Measurements from ENCODE around the gene ARPP19. TPM values are rescaled to one million over a fixed set of nuclear protein-coding genes. Genes with fewer than 3 reads are reported as not detected.
"Not testable (repeated sequence)": the region's sequence is repeated elsewhere in the genome, so short reads cannot be mapped to it uniquely, and the experiment has no call there.

The ARPP19 gene, protein sequence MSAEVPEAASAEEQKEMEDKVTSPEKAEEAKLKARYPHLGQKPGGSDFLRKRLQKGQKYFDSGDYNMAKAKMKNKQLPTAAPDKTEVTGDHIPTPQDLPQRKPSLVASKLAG
- 372 and 409 TPM in 2 replicates for total RNA-seq (2014; rRNA removed; shearing (Covaris generic))

DNA sequence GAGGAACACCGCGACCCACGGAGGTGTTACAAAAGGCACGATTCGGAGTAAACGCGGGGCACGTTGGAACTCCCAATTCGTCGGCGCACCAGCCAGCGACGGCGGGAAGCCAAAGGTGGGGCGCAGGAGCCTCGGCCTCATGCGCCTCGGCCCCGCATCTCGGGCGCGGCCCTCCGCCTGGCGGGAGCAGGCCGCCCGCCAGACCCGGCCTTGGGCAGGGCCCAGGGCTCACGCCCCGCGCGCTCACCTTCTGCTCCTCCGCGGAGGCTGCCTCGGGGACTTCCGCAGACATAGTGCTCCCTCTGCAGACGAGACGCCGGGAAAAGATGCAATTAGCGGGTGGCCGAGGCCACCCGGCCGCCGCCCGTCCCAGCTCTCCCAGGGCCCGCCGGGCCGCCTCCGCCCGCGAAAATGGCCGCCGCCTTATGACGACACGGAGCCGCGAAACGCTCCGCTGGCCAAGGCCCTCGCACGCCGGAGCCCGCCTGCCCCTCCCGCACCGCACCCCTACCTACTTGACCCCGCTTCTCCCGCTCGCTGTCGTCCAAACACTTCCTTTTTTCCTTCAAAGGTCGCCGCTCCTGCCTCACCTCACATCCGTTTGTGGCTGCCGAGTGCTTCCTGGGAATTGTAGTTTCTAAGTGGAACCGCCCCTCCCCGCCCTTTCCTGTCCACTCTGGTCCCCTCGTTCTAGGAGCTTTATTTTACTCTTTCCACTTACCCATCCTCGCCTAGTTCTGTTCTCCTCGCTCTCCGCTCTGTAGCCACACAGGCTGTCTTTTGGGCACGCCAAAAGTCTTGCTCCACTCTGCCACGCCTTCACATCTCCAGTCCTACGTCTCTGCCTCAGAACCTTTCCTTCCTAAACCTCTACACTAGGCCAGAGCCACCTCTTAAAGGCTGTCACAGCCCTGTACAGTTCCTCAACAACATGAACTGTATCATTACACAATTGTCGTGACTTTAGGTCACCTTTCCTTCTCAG, at the start of gene ARPP19:
Gene ARPP19 (minus strand): TSS at position 430 of the 985 bp plus-strand sequence. CDS start 138 bp downstream, at position 292.
- DNase-seq (ENCODE audit: low read depth), result peak; percentile 100

DNA sequence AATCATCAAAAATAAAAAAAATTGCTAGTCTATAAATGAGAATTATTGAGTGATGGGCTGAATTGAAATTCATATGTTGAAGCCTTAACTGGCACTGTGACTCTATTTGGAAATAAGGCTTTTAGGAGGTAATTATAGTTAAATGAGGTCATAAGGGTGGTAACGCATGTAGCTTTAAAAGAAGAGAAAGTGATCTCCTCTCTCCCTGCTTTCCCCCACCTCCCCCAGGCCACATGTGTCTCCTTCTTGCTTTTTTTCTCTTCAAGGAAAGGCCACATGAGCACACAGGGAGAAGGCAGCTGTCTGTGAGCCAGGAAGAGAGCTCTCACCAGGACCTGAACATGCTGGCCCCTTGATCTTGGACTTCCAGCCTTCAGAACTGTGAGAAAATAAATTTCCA, 48.2 kb upstream of the ARPP19 start:
- no peak for DNase-seq (ENCODE audit: low read depth)

GRCh38 chr15:52615302-52615701, 46.5 kb upstream of the ARPP19 start:
- DNase-seq (ENCODE audit: low read depth), result no peak

DNA sequence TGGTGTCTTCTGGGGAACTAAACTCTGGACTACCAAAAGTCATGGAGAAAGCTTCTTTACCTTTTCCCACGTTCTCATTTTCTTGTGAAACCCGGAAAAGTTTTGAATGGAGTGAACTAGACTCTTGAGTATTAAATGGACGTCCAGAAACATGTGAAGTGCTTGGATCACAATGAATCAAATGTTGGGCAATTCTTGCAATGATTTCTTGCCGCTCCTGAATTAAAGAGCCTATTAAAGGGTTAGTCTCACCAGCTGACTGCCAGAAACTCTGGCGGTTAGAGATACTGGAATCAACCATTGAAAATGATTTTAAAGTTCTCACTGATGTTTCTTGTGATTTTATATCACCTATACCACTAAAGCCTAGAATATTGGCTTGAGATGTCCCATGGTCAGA, 40.8 kb upstream of the ARPP19 start:
- DNase-seq (ENCODE audit: low read depth), result no peak

DNA sequence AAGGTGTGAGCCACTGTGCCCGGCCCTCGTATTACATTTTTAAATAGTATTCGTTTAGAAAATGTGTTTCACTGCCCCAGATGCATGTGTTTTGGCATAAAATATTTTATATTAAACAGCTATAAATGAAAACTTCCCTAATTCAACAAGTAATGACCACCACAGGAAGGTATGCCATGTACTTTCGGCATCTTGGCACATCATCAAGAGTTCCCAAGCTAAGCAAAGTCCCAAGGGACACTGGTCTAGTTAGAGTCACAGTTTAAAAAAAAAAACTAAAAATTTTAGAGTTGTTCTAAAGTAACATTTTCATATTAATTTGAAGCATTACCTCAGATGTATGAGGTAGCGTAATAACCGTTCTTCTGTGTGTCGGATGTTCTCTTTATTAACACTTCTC, 15.6 kb upstream of the ARPP19 start:
- DNase-seq (ENCODE audit: low read depth), result no peak

DNA sequence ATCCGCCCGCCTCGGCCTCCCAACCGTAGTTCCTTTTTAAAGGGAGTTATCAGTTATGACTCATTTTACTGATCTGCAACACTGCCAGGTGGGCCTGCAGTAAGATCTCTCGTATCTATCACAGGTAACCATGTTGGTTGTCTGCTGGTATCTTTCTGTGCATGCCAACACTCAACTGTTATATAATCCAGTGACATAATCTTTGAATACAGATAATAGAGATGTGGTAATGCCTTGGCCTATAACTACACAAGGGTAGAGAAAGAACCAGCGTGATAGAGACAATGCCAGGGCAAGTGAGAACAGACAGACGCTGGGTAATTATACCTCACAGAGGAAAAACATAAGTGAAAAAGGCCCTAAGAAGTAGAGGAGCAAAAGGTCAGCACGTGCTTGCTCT, 11.0 kb upstream of the ARPP19 start:
- no peak for DNase-seq (ENCODE audit: low read depth)

DNA sequence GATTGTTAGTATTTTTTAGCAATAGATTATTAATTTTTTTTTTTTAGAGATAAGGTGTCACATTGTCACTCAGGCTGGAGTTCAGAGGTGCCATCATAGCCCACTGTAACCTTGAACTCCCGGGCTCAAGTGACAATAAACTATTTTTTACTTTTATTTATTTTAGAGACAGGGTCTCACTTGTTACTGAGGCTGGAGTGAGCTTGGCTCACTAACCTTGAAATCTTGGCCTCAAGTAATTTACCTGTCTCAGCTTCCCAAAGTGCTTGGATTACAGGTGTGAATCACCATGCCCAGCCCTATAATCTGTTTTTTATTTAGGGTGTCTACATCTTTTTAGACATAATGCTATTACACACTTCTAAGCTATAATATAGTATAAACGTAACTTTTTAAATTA, 7.9 kb upstream of the ARPP19 start:
- DNase-seq (ENCODE audit: low read depth), result no peak

- not testable (repeated sequence) for DNase-seq (ENCODE audit: low read depth)
These were observed 6.7 kb upstream of the ARPP19 start for GRCh38 chr15:52575573-52575972.

DNA sequence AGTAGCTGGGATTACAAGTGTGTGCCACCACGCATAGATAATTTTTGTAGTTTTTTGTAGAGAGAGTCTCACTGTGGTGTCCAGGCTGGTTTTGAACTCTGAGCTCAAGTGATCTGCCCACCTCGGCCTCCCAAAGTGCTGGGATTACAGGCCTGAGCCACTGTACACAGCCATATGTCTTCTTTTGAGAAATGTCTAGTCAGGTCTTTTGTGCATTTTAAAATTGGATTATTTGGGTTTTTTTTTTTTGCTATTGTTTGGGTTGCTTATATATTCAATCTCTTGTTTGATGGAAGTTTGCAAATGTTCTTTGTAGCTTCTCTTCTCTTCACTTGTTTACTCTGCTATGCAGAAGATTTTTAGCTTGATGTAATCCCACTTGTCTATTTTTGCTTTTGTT, 6.2 kb upstream of the ARPP19 start:
- no peak for DNase-seq (ENCODE audit: low read depth)

GRCh38 chr15:52574623-52575022, 5.8 kb upstream of the ARPP19 start:
- not testable (repeated sequence) for DNase-seq (ENCODE audit: low read depth)

DNA sequence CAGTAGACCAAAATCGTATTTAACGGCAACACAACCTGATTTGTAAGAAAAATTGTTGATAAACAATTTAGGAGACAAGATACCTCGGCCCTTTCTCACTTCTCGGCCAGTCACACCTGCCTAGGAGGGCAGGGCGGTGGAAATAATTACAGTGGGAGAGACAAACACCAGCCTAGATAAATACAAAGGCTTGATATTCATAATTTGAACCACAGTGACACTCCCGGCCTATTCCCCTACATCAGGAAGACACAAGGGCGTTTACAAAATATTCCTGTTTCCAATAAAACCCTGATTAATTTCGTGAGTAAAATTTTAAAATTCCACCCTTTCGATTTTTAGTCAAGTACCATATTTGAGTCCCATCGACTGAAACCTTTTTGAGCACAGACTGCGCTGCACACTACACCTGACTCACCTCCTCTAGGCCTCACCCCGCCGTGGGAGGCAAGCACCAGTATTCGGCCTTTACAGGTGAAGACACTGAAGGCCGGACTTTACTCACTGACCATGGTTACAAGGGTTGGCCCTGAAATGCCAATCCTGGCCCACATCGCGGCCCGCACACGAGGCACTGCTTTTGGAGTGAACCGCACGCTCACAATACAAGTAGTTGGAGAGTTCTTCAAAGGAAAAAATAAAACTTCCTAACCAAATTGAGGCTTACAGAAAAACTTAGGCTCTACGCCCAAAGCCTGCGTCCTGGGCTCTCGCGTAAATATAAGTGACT, 794 bp downstream of the ARPP19 start:
- peak; percentile 74 for DNase-seq (ENCODE audit: low read depth)

GRCh38 chr15:52566889-52567288, 1.9 kb downstream of the ARPP19 start:
- no peak for DNase-seq (ENCODE audit: low read depth)

DNA sequence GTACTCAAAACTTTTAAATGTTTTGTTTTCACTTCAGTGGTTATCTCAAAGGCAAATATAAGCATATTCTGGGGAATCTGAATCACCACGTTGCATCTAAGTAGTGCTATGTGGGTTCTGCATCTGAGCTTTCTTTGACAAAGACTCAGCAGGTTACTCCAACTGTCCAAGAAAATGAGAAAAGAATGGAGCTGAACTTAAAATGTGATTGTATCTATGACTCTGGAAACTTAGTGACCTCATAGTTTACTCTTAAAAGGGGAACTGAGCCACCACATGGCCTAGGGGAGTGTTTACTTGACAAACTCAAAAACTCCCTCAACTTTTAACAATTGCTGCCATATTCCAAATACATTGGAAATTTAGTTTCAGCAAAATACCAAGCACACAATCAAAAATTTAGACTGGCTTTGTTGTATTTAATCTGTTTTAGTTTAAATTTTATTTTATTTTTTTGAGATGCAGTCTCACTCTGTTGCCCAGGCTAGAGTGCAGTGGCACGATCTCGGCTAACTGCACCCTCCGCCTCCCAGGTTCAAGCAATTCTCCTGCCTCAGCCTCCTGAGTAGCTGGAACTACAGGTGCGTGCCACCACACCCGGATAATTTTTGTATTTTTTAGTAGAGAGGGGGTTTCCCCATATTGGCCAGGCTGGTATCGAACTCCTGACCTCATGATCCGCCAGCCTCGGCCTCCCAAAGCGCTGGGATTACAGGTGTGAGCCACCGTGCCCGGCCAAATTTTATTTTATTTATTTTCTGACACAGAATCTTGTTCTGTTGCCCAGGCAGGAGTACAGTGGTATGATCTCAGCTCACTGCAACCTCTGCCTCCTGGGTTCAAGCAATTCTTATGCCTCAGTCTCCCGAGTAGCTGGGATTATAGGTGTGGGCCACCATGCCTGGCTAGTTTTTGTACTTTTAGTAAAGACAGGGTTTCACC, 3.1 kb downstream of the ARPP19 start:
- not testable (repeated sequence) for DNase-seq (ENCODE audit: low read depth)

GRCh38 chr15:52563501-52564060, 5.2 kb downstream of the ARPP19 start:
- no peak for DNase-seq (ENCODE audit: low read depth)

- DNase-seq (ENCODE audit: low read depth), result peak; percentile 41
These were observed 9.3 kb downstream of the ARPP19 start for GRCh38 chr15:52559575-52559974.

GRCh38 chr15:52559022-52559421, 9.8 kb downstream of the ARPP19 start:
- no peak for DNase-seq (ENCODE audit: low read depth)

DNA sequence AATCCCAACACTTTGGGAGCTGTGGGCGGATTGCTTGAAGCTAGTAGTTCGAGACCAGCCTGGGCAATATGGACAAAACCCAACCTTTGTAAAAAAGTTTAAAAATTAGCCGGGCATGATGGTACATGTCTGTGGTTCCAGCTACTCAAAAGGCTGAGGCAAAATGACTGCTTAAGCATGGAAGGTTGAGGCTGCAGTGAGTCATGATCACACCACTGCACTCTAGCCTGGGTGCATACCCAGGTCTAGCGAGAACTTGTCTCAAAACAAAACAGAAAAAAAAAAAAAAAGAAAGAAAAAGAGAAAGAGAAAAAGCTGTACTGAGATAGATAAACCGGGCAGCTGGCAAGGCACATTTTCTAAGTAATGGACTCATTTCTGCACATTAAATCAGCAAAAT, 10.6 kb downstream of the ARPP19 start:
- peak; percentile 87 for DNase-seq (ENCODE audit: low read depth)

GRCh38 chr15:52557274-52557641, 11.6 kb downstream of the ARPP19 start:
- DNase-seq (ENCODE audit: low read depth), result no peak

- DNase-seq (ENCODE audit: low read depth), result no peak
These were observed 12.1 kb downstream of the ARPP19 start for GRCh38 chr15:52556524-52557273.

- no peak for DNase-seq (ENCODE audit: low read depth)
These were observed 16.5 kb downstream of the ARPP19 start for GRCh38 chr15:52552303-52552702.
